ENCODE data around the gene KRCC1. TPM values are rescaled to one million over a fixed set of nuclear protein-coding genes. Genes with fewer than 3 reads are reported as not detected.
"Not testable (repeated sequence)": the region's sequence is repeated elsewhere in the genome, so short reads cannot be mapped to it uniquely, and the experiment has no call there.

KRCC1 gene
- total RNA-seq, 1 donor from 2014 or later, result 23.8 TPM

DNA sequence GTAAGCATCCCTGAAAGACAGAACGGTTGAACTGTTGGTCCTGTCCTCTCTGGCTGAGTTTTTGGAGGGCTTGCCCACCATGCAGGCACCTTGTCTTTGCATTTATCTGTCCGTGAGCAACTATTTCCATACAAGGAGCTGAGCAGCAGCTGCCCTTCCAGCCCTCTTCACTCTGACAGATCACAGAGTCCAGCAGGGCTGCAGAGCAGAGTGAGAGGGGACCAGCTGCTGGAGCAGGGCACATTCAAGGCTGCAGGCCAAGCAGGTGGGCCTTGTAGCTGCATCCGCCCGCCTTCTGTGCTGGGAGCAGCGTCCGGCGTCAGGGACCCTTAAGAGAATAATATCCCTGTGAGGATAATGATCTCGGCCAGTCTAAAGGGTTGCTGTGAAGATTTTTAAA, 21.5 kb upstream of the KRCC1 start:
- no peak for DNase-seq (ENCODE audit: low spot score)

DNA sequence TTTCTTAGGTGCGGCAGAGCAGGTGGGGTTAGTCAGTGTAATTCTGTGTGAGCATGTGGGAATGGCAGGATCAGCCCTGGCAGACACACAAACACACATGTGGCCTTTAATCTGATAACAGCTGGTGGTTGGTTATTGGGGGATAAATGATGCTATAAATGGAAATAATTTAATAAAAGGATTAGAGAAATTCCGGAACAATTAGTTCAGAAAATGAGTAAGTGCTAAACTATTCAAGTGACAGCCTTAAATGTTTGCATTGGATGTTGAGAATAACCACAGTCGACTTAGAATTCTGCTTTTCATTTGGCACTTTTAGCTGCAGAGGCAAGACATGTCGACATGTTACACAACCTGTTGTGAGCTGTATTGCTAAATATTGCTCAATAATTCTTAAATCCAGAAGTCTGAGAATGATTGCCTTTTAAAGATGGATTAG, 19.3 kb upstream of the KRCC1 start:
- no peak for DNase-seq (ENCODE audit: low spot score)

DNA sequence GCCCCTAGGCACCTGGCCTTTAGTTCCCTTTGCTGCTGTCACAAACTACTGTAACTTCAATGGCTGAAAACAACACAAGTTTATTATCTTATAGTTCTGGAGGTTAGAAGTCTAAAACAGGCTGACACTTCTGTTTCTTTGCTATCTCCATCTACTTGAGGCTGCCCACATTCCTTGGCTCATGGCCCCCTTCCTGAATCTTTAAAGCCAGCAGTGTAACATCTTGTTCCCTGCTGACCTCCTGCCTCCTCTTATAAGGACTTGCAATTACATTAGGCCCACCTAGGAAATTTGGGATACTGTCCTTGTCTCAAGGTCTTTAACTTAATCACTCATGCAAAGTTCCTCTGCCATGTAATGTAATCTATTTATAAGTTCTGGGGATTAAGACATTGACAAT, 18.6 kb upstream of the KRCC1 start:
- DNase-seq (ENCODE audit: low spot score), result no peak

DNA sequence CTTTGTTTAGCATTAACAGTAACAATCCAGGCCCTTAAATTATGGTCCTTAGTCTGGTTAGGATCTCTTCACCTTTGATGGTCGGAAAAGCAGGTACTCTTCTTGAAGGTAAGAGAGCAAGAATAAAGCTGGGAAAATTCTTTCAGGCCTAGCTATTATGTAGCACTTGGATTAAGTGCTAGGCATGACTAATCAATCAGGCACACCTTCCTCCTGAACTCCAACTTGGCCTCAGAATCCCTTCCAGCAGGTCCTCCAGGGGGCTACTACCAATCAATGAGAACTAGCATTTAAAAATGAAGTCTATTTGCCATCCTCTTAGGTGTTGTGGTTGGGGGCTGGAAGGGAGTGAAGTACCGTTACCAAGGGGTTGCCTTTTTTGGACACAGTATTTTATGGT, 15.8 kb upstream of the KRCC1 start:
- no peak for DNase-seq (ENCODE audit: low spot score)

DNA sequence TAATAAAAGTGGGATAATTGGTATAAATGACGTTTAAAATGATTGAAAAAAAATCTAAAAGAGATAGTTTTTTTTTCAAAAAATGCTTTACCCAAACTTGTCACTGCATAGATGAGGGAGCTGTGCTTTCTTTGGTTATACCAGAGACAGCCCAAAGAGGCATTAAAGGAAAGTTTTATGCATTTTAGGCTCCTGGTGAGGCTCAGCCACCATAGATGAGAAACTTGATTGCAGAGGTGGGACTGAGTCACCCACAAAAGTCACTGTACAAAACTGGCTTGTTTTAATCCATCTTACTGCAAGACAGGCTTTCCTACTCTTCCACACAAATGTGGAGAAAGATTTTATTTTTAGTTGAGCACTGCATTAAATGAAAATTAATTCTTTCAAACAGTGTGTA, 14.5 kb upstream of the KRCC1 start:
- DNase-seq (ENCODE audit: low spot score), result no peak

DNA sequence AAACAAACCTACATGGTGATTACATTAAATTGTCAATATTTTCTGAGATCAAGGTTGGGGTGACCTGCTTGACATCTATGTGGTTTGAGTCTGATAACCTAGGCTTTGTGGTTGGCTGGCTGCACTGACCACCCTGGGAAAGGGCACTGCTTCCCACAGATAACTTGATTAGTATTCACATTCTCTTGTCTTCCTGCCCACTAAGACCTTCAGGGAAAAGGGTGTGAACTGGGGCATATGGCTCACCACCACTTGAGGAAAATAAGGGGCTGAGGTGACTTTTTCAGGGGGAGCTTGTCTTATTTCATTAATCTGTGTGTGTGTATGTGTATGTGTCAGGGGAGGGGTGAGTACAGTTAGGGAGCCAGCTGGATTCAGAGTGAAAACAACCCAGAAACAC, 13.5 kb upstream of the KRCC1 start:
- DNase-seq (ENCODE audit: low spot score), result no peak

DNA sequence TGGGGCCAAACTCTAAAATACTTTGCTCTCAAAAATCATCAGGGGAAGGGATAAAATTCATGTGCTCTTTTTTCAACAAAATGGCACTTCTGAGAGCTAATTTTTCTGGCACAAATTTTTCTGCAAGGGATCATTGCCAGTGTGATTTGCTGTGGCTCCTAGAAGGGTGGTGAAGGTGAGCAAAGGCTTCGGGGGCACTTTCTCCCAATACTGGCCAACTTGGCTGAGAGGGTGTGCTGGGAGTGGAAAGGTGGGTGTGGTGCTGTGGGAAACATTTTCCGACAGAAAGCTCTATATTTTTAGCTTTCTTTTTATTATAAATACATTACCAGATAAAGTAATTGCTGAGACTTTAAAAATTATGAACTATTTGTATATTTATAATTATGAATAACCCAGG, 12.5 kb upstream of the KRCC1 start:
- DNase-seq (ENCODE audit: low spot score), result no peak

DNA sequence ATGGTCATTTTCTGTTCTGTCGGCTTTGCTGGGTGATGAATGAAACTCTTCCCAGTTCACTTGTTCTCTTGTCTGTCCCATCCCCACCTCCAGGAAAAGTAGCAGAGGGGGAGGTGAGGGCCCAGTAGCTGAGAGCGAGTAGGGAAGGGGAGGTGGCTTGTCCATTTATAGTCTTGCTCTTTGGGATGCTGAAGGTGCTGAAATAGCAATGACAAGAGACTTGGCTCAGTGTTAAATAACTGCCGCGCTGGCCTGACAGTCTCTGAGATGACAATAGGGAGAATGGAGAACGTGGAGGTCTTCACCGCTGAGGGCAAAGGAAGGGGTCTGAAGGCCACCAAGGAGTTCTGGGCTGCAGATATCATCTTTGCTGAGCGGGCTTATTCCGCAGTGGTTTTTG, 12.0 kb upstream of the KRCC1 start, which contains the start of gene SMYD1:
Gene SMYD1, plus strand, starts transcription at position 228 of the 400 bp plus-strand sequence. Its CDS starts 40 bp downstream, at position 268.
- DNase-seq (ENCODE audit: low spot score), result no peak

DNA sequence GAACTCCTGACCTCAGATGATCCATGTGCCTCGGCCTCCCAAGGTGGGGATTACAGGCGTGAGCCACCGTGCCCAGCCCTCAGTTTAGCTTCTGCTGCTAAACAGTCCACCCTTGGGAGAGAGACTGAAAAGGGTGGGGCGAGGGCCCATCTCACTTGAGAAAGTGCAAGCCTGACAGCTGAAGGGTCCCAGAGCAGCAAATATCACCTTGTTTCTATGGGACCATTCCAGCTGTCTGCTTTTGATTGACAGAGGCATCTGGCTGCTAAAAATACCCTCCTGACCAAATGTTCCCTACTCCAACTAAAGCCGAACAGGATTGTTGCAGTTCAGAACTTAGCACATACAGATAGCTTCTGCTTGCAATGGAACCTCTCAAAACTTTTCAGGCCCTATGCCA, 11.6 kb upstream of the KRCC1 start:
- no peak for DNase-seq (ENCODE audit: low spot score)

DNA sequence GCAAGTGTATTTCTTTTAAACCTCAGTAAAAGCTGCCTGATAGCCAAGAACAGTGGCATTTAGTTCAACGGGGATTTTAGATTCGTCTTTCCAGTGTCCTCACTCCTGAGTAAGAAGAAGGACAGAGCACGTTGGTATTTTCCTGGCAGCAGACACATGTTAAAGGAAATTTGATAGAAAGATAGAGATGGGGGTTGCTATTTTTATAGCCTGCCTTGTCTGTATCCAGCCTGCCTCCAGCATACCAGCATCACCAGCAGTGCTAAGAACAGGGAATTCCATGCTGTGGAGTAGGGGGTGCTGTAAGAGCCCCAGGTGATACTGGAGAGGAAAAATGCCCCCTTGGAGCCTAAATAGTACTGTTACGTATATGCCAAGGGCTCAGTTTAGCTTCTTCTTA, 11.0 kb upstream of the KRCC1 start:
- DNase-seq (ENCODE audit: low spot score), result no peak

DNA sequence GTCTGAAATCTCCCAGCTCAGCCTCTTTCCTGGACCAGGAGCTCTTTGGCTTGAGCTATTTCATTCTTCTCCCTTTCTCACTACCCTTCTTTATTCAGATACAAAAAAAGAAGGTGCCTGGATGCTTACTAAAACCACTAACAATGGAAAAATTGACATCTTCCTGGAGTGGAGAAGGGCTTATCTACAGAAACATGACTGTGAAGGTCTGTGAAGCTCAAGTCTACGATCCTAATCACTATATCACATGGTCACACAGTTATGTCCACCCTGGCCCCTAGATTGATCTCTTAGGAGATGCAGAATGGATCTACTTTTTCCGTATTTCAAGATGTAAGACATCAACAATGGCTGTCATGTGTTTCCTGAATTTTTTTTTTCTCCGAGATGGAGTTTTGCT, 5.7 kb upstream of the KRCC1 start:
- no peak for DNase-seq (ENCODE audit: low spot score)

DNA sequence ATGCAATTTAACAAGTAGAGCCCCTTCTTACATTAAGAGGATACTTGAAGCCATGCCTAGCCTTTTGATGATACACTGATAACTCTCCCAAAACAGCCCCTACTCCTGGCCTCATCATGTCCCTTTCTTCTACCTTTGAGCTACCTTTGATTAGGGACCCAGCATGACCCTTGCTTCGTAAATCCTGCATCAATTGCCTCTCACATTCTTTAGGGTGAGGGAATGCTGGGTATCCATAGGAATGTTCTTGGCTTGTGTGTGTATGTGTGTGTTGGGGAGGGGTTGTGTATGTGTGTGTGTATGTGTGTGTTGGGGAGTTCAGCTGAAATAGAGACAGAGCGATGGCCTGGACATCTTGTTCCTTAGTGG, 5.3 kb upstream of the KRCC1 start:
- DNase-seq (ENCODE audit: low spot score), result no peak

DNA sequence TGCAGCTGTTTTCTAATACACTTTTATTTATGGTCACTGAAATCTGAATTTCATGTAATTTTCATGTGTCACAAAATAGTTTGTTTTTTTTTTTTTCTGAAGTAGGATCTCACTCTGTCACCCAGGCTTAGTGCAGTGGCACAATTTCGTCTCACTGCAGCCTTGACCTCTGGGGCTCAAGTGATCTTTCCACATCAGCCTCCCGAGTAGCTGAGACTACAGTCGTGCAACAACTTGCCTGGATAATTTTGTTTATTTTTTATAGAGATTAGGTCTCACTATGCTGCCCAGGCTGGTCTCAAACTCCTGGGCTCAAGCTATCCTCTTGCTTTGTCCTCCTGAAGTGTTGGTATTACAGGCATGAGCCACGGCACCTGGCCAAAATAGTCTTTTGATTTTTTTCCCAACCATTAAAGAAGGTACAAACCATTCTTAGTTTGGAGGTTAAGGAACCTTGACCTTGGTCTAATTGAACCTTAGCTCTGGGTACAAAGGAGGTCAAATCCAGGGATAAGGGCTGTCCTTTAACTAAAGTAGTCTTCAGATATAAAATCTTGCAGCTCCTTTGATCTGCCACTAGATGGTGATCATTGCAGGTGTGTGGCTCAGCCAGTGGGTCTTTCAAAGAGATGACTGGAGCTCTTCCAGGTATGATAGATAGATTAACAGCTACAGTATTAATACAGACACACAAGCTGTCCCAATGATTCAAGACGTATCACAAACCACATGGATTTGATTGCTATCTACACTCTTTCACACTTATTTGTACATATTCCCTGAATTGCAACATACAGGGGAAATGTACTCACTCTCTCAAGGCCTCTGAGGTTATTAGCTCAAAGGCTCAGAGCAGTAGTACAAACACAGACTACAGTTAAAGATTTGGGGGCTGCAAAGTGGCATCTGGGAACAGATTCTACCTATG, 4.7 kb upstream of the KRCC1 start:
- DNase-seq (ENCODE audit: low spot score), result no peak

DNA sequence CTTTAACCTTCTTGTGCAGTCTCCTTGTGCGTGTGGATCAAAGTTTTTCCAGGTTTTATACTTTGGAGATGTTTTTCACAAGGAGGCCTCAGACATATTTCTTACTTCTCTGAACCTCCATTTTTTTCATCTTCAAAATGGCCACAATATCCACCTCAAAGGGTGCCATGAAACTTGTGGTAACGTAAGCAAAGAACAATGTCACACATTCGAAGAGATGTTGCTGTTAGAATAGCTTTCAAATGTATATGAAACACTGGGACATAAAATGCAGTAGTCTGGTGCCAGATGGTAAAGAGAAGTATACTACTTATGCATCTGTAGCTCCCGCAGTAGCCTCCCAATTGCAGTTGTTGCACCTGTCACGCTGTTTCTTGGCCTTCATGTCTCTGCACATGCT, 2.6 kb upstream of the KRCC1 start:
- DNase-seq (ENCODE audit: low spot score), result no peak

DNA sequence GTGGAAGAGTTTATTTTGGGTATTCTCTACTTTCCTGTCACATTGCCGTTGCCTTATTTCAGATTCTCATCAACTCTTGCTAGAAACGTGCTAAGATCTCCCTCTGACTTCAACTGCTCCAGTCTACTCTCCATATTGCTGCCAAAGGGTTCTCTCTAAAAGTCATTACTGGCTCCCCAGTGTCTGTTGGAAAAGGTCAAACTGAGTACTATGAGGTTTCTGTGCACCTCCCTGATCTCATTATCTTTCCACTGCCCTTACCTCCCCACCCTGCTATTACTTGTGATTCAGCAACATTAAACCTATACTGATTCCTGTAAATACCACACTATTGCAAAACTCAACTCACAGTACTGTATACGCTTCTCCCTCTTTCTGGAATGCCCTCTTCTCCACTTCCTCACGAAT, 1.9 kb upstream of the KRCC1 start:
- DNase-seq (ENCODE audit: low spot score), result no peak

DNA sequence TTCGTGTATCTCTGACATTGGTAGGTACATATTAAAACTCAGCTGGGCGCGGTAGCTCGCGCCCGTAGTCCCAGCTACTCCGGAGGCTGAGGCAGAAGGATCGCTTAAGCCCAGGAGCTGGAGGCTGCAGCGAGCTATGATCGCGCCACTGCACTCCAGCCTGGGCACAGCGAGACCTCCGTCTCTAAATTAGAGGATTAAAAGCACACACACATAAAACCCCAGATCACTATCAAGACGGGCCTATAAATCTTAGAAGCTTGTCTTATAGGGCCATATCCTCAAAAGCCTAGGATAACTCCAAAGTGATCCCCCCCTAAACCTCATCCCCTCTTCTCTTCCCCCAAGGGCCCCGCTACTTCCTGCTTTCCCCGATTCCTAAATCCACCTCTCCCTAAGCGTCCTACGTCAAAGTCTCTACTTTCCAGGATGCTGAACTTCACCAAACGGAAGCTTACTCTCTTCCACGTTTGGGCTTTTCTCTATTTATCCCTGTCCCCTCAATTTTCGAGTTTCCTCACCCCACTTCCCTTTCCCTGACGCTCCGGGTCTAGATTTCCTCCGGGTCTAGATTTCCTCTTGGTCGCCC, 707 bp downstream of the KRCC1 start:
- DNase-seq (ENCODE audit: low spot score), result no peak

DNA sequence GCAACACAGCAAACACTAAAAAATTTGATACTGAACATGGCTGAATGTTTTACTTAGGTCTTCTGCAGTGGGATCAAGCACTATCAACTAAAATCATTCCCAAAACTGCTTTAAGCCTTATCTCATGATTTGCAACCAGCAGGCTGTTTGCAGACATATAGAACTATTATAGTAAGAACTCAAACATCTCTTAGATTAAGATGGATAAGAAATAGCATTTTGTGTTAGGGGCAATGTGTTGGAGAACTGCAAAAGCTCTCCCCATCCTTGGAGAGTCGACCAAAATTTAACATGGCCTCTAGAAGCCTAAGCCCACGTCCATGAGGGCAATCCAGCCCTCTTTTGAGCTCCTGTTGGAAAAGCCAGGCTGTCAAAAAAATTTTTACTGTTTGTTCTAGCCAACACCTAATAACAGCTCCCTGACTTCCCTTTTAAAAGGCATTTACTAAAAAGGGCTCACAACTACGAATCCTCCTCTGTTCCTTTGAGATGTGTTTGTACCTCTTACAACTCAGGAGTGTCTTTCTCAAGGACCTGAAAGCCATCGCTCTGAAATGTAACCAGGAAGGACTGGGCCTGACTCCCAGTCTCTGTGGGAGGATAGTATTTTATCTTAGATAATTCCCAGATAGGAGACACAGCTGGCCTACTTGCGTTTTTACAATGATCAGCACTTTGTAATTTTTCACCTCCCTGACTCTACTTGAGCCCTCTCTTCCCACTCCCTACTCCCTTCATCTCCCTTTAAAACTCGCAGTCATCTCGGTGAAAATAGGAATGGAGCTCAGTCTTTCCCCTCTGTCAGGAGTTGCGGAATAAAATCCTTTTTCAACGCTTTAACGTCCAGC, 1.4 kb downstream of the KRCC1 start:
- DNase-seq (ENCODE audit: low spot score), result no peak

DNA sequence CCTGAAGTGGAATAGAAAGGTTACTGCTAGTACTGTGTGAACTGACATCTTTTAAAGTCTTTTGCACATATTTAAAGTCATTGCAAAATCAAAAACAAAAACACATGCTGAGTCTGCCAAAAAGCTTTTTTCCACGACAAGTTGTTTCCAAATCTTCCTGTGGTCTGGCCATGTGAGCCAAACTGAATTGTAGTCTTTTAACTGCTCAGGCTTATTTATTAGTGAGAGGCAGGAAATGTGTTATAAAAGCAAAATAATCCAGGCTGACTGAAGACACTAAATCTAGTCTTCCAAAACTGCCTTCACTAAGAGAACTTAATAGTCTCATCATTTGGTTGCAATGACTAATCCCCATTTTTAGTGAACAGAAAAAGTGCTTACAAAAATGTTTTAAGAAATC, 2.3 kb downstream of the KRCC1 start:
- no peak for DNase-seq (ENCODE audit: low spot score)

DNA sequence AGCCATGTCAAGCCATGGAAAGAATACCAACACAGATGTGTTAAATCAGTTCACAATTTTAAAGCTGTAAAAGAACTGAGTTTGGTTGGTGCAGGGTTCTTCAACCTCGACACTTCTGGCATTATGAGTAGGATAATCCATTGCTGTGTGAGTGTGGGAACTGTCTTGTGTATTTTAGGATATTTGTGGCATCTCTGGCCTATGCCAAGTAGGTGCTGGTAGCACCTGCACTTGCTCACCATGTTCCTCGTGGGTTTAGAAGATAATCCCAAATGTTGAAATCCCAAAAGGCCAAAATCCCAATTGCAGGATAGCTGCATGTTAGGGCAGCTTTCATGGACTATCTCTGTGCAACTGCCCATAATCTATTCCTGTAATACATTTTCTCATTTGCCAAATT, 3.8 kb downstream of the KRCC1 start:
- no peak for DNase-seq (ENCODE audit: low spot score)

DNA sequence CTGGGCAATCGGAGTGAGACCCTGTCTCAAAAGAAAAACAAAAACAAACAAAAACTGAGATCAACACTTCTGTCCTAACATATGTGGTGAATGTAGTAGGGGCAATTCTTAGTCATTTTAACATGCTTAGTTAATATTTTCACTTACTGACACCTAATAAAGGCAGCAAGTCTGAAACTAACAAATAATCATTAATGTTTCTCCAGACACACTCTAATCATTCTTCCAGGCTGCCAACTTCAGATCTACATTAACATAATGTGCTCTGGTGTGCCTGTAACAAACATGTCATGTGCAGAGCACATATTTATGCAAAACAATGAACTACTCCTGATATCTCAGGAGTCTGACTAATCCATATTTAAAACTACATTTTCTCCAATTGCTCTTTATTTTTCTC, 6.0 kb downstream of the KRCC1 start:
- DNase-seq (ENCODE audit: low spot score), result no peak

DNA sequence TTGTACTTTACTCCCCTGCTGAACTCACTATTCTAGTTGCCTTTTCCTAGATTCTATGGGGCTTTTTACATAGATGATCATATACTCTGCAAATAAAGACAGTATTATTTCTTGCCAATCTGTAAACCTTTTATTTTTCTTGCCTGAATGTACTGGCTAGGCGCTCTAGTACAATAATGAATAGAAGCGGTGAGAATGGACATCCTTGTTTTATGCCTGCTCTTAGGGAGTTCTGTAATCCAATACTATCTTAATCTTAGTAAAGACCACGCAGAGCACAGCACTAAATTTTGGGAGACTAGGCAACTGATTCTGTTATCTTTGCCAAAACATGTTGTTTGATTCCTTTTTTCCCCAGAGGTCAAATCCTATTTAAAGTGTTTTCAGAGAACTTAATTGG, 7.0 kb downstream of the KRCC1 start:
- no peak for DNase-seq (ENCODE audit: low spot score)

DNA sequence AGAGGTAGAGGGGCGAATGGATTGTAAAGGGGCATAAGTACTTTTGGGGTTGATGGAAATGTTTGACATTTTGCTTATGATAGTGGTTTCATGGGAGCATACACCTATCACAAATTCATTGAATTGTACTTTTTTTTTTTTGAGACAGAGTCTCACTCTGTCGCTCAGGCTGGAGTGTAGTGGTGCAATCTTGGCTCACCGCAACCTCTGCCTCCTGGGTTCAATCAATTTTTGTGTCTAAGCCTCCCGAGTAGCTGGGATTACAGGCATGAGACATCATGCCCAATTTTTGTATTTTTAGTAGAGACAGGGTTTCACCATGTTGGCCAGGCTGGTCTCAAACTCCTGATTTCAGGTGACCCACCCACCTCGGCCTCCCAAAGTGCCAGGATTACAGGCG, 10.0 kb downstream of the KRCC1 start:
- not testable (repeated sequence) for DNase-seq (ENCODE audit: low spot score)

DNA sequence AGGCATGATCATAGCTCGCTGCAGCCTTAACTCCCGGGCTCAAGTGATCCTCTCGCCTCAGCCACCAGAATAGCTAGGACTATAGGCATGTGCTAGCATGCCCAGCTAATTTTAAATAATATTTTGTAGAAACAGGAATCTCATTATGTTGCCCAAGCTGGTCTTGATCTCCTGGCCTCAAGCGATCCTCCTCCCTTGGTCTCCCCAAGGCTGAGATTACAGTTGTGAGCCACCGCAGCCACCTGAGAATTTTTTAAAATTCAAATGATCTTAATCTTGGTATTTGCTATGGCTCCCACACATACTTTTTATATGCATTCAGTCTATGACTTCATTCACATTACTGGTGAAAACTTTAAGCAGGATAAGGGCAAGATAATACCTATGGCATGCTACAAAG, 13.1 kb downstream of the KRCC1 start:
- no peak for DNase-seq (ENCODE audit: low spot score)
